GM18526 (cell line): ENCODE data around the gene GPC1.

ENCODE experiments used
- POLR2A ChIP-seq: IDR thresholded peaks from 3 replicates; pipeline ENCODE4 v1.6.1; 2011; ENCODE audit not compliant: insufficient read length; ENCODE audit errors: extremely low read depth

Gene GPC1

GRCh38 chr2:240450532-240451107, 15.2 kb downstream of the GPC1 start:
- no peak for TF ChIP-seq POLR2A

GRCh38 chr2:240451108-240451611, 15.7 kb downstream of the GPC1 start:
- TF ChIP-seq POLR2A: no peak

GRCh38 chr2:240451791-240452461, 16.5 kb downstream of the GPC1 start:
- no peak for TF ChIP-seq POLR2A

GRCh38 chr2:240452462-240453256, 17.2 kb downstream of the GPC1 start:
- no peak for TF ChIP-seq POLR2A

GRCh38 chr2:240453461-240454105, 18.1 kb downstream of the GPC1 start:
- TF ChIP-seq POLR2A: no peak

- no peak for TF ChIP-seq POLR2A
Observed at GRCh38 chr2:240454106-240454901, 18.8 kb downstream of the GPC1 start.

- no peak for TF ChIP-seq POLR2A
Observed at GRCh38 chr2:240455272-240455646, 19.8 kb downstream of the GPC1 start.

- no peak for TF ChIP-seq POLR2A
Observed at GRCh38 chr2:240455647-240456446, 20.4 kb downstream of the GPC1 start.

- TF ChIP-seq POLR2A: no peak
Observed at GRCh38 chr2:240456447-240457222, 21.2 kb downstream of the GPC1 start.

GRCh38 chr2:240457223-240458043, 22.0 kb downstream of the GPC1 start:
- TF ChIP-seq POLR2A: no peak

GRCh38 chr2:240458044-240458899, 22.8 kb downstream of the GPC1 start:
- no peak for TF ChIP-seq POLR2A
